GM08714 (cell line): ENCODE measurements around the gene IGFBP3.

Source experiments
- H3K4me3 ChIP-seq: fragments of 200-500 bp; sonication (Bioruptor generic); 2 replicates; pipeline ENCODE4 v1.5.1; 2014; ENCODE audit warnings: mild to moderate bottlenecking, low read length, inconsistent platforms
- ZNF274 ChIP-seq: IDR thresholded peaks from 2 replicates; pipeline ENCODE4 v1.6.1; 2012; ENCODE audit warnings: mild to moderate bottlenecking, low read depth, low read length

IGFBP3 gene

DNA sequence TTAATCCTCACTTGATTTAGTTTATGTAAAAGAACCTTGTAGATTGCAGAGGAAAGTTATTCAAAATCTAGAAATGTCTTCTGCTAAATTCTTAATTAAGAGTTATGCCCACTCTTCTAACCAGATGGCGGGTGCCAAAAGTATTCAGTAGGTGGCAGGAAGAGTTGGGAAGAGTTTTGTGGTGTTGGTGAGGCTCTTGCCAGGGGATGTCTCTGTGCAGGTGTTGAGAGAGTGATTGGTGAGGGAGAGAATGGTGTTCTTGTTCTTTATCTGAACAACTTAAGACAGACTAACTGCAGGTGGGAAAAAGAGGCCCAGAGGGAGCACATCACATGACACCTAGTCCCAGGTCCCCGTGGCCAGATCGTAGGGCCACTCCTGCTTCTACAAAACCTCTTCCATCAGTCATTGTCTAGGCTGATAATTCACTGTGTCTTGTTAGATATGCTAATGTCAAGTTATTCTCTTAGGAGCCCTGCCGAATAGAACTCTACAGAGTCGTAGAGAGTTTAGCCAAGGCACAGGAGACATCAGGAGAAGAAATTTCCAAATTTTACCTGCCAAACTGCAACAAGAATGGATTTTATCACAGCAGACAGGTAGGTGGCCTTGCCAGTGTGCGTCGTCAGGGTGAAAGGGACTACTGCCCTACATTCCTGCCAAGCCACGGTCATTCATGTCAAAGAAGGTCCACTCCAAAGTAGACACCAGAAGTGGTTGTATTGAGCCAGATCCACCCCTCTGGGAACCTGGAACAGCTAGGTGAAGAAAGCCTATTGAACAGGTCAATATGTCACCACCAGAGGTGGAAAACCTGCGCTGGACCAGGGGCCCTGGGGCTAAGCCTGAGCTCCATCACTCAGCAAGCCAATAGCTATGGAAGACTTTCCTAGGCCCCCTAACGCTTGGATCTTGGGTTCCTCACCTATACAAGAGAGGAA is 29.3 kb downstream of the IGFBP3 start:
- TF ChIP-seq ZNF274 = no peak

DNA sequence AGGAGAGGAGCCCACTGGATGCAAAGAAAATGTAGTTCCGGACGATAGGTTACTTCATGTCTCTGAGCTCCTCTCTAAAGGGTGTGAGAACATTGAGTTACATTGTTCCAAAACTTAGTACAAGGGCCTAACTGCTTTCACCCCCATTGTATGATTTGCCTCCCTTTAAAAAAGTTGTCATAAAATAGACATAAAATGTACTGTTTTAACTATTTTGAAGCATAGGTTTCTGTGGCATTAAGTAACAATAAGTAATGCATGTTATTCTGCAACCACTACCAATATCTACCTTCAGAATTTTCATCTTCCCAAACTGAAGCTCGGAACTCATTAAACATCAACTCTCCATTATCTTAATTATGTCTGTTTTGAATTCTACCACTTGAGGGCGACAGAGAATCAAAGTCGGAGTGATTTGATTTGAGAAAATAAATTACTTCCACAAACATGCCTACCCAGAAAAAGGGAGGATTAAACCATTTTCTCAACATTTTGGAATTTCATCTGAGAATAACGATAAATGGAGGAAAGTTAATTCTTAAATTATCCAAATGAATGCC is 30.1 kb downstream of the IGFBP3 start:
- TF ChIP-seq ZNF274 = no peak
- H3K4me3 ChIP-seq = no peak overlapping the region

More for the DNA sequence above, 29.3 kb downstream of the IGFBP3 start:
- H3K4me3 ChIP-seq = no peak overlapping the region

DNA sequence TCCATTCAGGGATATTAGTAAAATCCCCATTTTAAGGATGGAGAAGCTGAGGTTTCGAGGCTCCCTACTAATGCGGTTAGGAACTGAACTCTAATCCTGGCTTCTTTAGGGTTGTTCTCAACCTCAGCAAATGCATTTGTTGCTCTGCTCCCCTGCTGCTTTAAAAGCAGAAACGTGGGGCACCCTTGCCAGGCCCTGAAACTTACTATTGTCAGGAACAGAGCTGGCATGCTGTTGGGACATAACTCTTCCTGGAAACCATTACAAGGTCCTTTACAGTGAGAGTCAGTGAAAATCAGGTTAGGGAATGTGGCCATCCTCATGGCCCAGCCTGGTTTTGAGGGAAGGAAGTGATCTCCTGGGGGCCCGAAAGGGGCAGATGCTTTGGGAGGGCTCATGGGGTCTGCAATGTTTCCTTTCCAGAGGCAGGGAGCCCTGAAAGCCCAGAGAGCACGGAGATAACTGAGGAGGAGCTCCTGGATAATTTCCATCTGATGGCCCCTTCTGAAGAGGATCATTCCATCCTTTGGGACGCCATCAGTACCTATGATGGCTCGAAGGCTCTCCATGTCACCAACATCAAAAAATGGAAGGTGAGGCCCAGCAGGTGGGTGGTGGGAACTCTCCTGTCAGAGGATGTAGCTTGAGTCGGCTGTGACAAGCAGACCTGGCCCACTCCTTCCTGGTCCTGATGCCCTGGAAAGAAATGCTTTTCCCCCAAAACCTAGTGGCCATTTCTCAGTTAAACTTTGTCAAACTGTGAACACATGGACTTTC is 30.8 kb downstream of the IGFBP3 start:
- no peak overlapping the region for H3K4me3 ChIP-seq
- no peak for TF ChIP-seq ZNF274

DNA sequence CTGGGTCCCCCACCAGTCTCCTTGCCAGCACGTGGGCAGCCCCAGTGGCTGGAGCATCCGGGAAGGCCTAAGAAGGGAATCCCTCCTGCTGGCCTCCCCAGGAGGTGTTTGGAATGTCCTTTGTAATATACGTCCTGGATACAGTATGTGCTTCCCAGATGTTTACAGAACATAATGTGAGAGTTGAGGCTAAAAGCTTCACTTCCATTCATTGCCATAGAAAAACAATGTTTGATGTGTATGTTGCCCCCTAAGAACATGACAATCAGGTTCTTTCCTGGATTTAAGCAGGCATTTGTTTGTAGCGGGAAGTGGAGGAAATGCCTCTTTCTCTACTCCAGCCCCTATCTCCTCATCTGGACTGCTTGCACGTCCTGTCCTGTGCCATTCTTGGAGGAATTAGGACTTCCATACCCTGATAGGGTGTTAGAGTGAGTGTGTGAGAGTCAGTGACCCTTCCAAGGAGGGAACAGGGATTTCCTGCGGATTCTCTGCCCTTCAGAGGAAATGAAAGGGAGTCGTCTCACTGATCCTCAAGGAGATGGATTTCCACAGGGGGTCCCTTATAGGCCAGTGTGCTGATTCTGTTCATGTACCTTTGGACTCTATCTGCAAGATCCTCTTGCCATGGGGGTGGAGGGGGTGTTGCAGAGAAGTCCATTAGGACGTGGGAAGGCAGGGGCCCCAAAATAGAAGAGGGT is 31.6 kb downstream of the IGFBP3 start:
- no peak overlapping the region for H3K4me3 ChIP-seq
- no peak for TF ChIP-seq ZNF274

DNA sequence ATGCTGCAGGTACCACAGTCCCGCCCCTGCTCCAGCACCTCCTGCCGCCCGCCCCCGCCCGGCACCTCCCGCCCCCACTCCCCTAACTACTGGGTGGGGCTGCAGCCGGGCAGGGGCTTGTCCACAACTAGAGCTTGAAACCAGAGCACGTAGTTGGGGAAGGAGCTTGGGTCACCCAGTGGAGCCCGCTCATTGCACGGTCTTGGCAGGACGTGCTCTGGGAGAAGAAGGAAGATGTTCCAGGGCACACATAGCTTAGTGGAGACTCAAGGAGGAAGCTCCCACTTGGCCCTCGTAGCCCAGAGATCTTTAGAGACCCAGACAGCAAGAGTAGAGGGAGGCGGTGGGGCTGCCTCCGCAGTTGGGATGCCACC is 32.1 kb downstream of the IGFBP3 start:
- TF ChIP-seq ZNF274 = no peak
- no peak overlapping the region for H3K4me3 ChIP-seq

DNA sequence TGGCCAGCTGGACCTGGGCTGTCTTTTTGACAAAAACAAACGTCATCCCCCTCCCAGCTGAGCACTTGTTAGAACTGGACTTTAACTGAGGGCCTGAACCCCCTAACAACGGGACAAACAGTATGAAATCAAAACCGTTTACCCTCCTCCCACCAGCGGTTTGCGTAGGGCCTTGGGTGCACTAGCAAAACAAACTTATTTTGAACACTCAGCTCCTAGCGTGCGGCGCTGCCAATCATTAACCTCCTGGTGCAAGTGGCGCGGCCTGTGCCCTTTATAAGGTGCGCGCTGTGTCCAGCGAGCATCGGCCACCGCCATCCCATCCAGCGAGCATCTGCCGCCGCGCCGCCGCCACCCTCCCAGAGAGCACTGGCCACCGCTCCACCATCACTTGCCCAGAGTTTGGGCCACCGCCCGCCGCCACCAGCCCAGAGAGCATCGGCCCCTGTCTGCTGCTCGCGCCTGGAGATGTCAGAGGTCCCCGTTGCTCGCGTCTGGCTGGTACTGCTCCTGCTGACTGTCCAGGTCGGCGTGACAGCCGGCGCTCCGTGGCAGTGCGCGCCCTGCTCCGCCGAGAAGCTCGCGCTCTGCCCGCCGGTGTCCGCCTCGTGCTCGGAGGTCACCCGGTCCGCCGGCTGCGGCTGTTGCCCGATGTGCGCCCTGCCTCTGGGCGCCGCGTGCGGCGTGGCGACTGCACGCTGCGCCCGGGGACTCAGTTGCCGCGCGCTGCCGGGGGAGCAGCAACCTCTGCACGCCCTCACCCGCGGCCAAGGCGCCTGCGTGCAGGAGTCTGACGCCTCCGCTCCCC is 32.7 kb downstream of the IGFBP3 start, which contains the start of gene IGFBP1:
Gene IGFBP1 (plus strand): TSS at position 304 of the 808 bp plus-strand sequence. CDS start 165 bp downstream, at position 469.
- TF ChIP-seq ZNF274 = no peak
- H3K4me3 ChIP-seq = no peak within 1 kb of the TSS

DNA sequence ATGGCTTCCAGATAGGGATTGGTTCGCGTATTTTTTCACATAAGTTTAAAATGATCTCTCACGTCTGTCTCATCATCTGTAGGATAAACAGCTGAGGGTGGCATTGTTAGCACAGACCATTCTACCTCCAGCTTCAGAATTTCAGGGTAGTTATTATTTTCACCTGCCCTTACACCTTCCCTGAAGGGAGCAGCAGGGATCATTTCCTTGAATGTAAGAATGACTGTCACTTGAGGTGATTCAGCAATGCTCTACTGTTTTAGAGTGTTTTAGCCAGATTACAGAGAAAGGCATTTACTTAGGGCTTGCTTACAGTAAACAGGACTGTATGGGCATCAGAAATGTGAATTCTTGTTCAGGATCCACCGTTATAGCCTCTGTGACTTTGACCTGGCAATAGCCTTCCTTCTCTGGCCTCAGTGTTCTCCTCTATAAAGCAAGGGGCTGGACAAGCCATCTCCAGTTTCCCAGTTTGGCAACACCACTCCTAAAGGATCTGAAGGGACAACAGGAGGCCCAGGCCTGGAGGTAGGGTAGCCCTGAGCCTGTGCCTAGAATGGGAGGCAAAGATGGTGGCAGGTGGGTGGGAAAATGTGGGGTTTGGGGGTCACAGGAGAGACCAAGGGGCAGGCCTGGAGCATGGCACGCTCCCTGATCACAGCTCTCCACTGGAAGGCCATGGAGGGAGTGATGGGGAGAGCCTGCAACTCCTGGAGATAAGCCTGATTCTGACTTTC is 34.0 kb downstream of the IGFBP3 start:
- TF ChIP-seq ZNF274 = no peak

DNA sequence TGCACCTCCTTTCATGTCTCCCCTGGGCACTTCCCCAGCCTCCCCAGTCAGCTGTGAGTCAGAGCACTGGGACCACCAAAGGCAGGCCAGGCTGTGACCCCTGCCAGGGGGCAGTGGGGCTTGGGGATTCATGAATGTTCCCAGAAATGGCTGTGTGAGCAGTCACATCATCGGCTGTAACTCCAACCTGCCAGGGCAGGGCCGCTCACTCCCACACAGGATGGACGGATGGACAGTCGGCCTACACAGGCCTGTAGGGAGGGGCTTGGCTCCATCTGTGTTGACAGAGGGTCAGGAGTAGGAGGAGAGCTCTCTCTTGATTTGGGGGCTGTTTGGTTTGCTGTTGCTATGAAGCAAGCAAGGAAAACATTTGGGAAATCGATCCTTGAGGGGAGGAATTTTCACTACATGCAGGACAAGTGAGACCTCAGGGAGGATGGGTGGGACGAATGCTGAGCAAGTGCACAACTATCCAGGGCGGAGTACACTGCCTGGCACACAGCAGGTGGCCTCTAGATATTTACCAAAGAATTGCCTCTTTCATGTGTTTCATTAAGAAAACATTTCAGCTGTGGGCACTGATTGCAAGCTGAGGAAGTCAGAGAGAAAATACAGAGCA is 35.7 kb downstream of the IGFBP3 start:
- TF ChIP-seq ZNF274 = no peak
- H3K4me3 ChIP-seq = no peak overlapping the region

More for the DNA sequence above, 34.0 kb downstream of the IGFBP3 start:
- H3K4me3 ChIP-seq = no peak overlapping the region

DNA sequence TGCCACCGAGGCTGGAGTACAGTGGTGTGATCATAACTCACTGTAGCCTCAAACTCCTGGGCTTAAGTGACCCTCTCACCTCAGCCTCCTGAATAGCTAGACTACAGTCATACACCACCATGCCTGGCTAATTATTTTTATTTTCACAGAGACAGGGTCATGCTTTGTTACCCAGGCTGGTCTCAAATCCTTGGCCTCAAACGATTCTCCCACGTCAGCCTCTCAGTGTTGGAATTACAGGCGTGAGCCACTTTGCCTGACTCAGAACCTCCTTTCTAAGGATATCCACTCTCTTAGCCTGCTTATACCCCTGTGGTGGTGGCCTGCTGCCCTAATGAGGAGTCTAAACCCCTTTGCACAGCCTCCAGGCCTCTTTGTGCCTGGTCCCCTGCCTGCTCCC is 36.9 kb downstream of the IGFBP3 start:
- H3K4me3 ChIP-seq = no peak overlapping the region
- no peak for TF ChIP-seq ZNF274

DNA sequence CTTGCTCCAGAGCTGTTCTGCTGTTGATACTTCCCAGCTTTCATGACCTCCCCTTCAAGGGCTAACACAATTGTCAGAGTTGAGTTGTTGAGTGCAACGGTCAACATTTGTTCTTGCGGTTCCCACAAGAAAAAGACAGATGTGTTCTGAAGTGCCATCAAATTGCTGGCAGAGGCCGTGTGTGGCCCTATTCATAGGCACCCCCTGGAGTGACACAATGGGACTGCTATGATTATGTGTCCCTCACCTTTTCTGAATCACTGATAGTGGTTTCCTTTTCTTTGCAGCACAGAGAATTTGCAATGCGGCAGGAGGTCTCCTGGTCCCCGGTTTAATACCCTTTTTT is 38.6 kb downstream of the IGFBP3 start:
- no peak overlapping the region for H3K4me3 ChIP-seq
- no peak for TF ChIP-seq ZNF274

DNA sequence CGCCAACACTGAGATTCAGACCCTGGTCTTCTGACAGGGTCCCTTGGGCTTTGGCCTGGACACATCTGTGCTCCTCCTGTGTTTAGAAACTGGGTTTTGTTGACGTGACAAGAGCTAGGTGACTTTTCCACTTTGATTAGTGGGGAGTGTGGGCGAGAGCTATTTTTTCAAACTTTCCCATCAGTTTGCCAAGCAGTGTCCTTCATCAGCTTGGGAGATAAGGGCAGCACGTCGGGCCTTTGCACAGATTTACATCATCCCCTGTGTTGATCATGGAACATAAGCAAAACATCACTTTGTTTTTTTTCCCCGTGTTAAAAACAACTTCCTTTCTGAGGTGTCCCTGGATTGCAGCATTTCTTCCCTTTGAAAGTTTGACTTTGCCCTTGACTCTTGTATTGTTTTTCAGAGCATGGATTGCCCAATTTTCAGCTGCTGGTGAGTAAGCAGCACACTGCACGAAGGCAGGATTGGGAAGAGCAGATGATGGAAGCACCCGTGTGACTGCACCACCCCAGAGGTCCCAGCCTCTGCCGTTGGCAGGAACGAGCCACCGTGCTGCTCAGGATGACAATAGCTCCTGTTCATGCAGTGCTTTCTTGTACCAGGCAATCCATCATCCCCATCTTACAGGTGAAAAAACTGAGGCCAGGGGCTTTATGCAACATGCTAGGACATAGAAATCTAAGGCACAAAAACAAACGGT is 39.2 kb downstream of the IGFBP3 start:
- TF ChIP-seq ZNF274 = no peak
- H3K4me3 ChIP-seq = no peak overlapping the region
